Stimulated activated CD8-positive, alpha-beta memory T cell treated with anti-CD3 and anti-CD28 coated beads, Interleukin-12 subunit alpha, Interleukin-12 subunit beta, amount 100 ng/mL, for 1 hour (primary cell): Measurements from ENCODE around the gene ATP5F1D.
A peak's percentile ranks its signal among the peaks of the same experiment; 100 is the strongest.

Experiments used
- DNase-seq: peaks from one replicate; pipeline ENCODE4 v3.0.0-alpha.2; 2020; ENCODE audit warnings: low read depth

The ATP5F1D gene

GRCh38 chr19:1270854-1271527 is 29.4 kb downstream of the ATP5F1D start:
- DNase-seq: no peak

GRCh38 chr19:1271528-1272422 is 30.2 kb downstream of the ATP5F1D start:
- DNase-seq: no peak

- no peak for DNase-seq
These were observed 31.1 kb downstream of the ATP5F1D start for GRCh38 chr19:1272423-1273262.

GRCh38 chr19:1273263-1274041 is 31.9 kb downstream of the ATP5F1D start:
- DNase-seq: no peak

GRCh38 chr19:1274081-1274851 is 32.7 kb downstream of the ATP5F1D start:
- no peak for DNase-seq

- DNase-seq: no peak
These were observed 33.3 kb downstream of the ATP5F1D start for GRCh38 chr19:1274852-1275259.

GRCh38 chr19:1275260-1275975 is 33.9 kb downstream of the ATP5F1D start, which contains the start of gene FAM174C:
TSS of gene FAM174C (plus strand) at chr19:1275530. CDS start at chr19:1275550, 20 bp downstream.
- DNase-seq: peak; percentile 95

- DNase-seq: no peak
These were observed 34.6 kb downstream of the ATP5F1D start for GRCh38 chr19:1275976-1276627.

GRCh38 chr19:1276628-1277022 is 35.1 kb downstream of the ATP5F1D start:
- no peak for DNase-seq

- DNase-seq: no peak
These were observed 35.5 kb downstream of the ATP5F1D start for GRCh38 chr19:1277061-1277460.

- no peak for DNase-seq
These were observed 36.5 kb downstream of the ATP5F1D start for GRCh38 chr19:1278074-1278473.

GRCh38 chr19:1278713-1279660 is 37.4 kb downstream of the ATP5F1D start:
- no peak for DNase-seq

GRCh38 chr19:1279782-1280341 is 38.3 kb downstream of the ATP5F1D start:
- peak; percentile 62 for DNase-seq

- DNase-seq: no peak
These were observed 39.4 kb downstream of the ATP5F1D start for GRCh38 chr19:1280636-1281568.

GRCh38 chr19:1281569-1282287 is 40.2 kb downstream of the ATP5F1D start:
- no peak for DNase-seq

- DNase-seq: no peak
These were observed 41.1 kb downstream of the ATP5F1D start for GRCh38 chr19:1282588-1283206.
